Heart right ventricle (tissue), 16 donors: ENCODE measurements around the gene NLRP8. TPM values are rescaled to one million over a fixed set of nuclear protein-coding genes. Genes with fewer than 3 reads are reported as not detected.
"Not testable (repeated sequence)": the region's sequence is repeated elsewhere in the genome, so short reads cannot be mapped to it uniquely, and the experiment has no call there.

Source experiments
- ATAC-seq, 8 donors: fragments of 200-7000 bp; cut with Tn5 transposase; one replicate each; pipeline ENCODE4 v1.9.1; 2020; ENCODE audit warnings: mild to moderate bottlenecking in 8 of 8, moderate library complexity in 8 of 8, moderate number of reproducible peaks in 1 of 8
- DNase-seq, 2 donors: peaks; one replicate each; pipeline ENCODE4 v3.0.0-alpha.2; 2020
- H3K27ac ChIP-seq, 10 donors: fragments of 200-600 bp; sonication (generic) in 2 of 10; one replicate each; pipeline versions ENCODE4 v1.5.0 to v1.8.0; 2020 to 2022; ENCODE audit warnings: mild to moderate bottlenecking in 3 of 10
- H3K27me3 ChIP-seq, 7 donors: fragments of 200-600 bp; one replicate each; pipeline ENCODE4 v1.8.0; 2021 to 2022; ENCODE audit warnings: mild to moderate bottlenecking in 2 of 7
- H3K36me3 ChIP-seq, 9 donors: fragments of 200-600 bp; sonication (generic) in 1 of 9; one replicate each; pipeline versions ENCODE4 v1.5.0 to v1.8.0; 2020 to 2022; ENCODE audit warnings: mild to moderate bottlenecking in 2 of 9
- H3K4me1 ChIP-seq, 9 donors: fragments of 200-600 bp; sonication (generic) in 1 of 9; one replicate each; pipeline versions ENCODE4 v1.5.0 to v1.8.0; 2020 to 2022; ENCODE audit warnings: mild to moderate bottlenecking in 4 of 9
- H3K4me3 ChIP-seq, 10 donors: fragments of 200-600 bp; sonication (generic) in 2 of 10; one replicate each; pipeline versions ENCODE4 v1.5.0 to v1.8.0; 2020 to 2022; ENCODE audit warnings: mild to moderate bottlenecking in 7 of 10, moderate library complexity in 2 of 10
- H3K9me3 ChIP-seq, 11 donors: fragments of 200-600 bp in 10 of 11; sonication (generic) in 2 of 11; one replicate each; pipeline versions ENCODE4 v1.5.0 to v1.8.0; 2013 to 2022; ENCODE audit warnings: mild to moderate bottlenecking in 2 of 11, control low read depth in 1 of 11, moderate library complexity in 1 of 11
- WGBS, 2 donors: extraction: QIAGEN DNeasy Blood & Tissue Kit; methylation state at CpG; one replicate each; pipeline ENCODE4 v1.1.7; 2013; ENCODE audit warnings: inconsistent platforms in 1 of 2; 5-methylcytosine and 5-hydroxymethylcytosine counted together
- intact Hi-C, 10 donors: fragments of 100-400 bp; cut with DNase I; formaldehyde crosslinking; loops; one replicate each; pipeline versions ENCODE4 v1.11.1 to v1.14.2; 2022
- polyA plus RNA-seq, 2 donors: library from polyadenylated mRNA; stranded (reverse); fragments of 200-250 nt; gene quantifications; one replicate each; pipeline ENCODE4 v1.2.3, GENCODE V29; 2013
- total RNA-seq, 10 donors: library from RNA; stranded (reverse); fragmentation: NEBNext Ultra II Directional in 3 of 10; extraction: Animal tissue kit (Norgen Biotek cat#: 25700) in 3 of 10; gene quantifications; one replicate each; pipeline versions ENCODE4 v1.2.1 to v1.2.4, GENCODE V29; 2021 to 2023
- TF ChIP-seq, protein P1 (sequence below), 9 donors: fragments of 200-600 bp; sonication (generic) in 2 of 9; IDR thresholded peaks; one replicate each; pipeline versions ENCODE4 v1.5.0 to v1.8.0; 2021 to 2022; ENCODE audit warnings: antibody characterized with exemption in 9 of 9, mild to moderate bottlenecking in 5 of 9, moderate library complexity in 1 of 9
- donor health status: Arrhythmogenic right ventricular cardiomyopathy.
- donor health status: ischemic (EF 13 %, LVEDD 7.1; RV severe dilation, severe dysfunction).
- donor health status: healthy with polysubstance abuse.
- donor health status: DM: no; HTN: yes; CAD: no.
- donor health status: DM: no; HTN: no; CAD: no.
- donor health status: ischemic (EF 25% LVEDD 6.9; RV normal size, moderate dysfunction).
- donor health status: ischemic (EF 25% LVEDD 5.7; RV mildly dilated, moderate dysfunction).
- donor health status: healthy.
- donor health status: DM: yes; HTN: yes; CAD: no.
- donor health status: Ischemic cardiomyopathy.
- donor health status: ischemic (EF 35%, LVEDD 5.7; RV mildly dilated, moderate dysfunction).
- donor health status: nonischemic (EF 11% LVEDD 7.7; RV severe dilation, severe dysfunction).
- donor health status: DM: yes; HTN: yes; CAD: no.
- donor health status: PGD.
- donor health status: ischemic (EF 29% LVEDD 5.4; RV normal size, mild dysfunction).
- donor health status: nonischemic (EF 23%, LVEDD 6.1; RV moderate dilation, normal function).

The NLRP8 gene
- total and polyA plus RNA-seq, 12 donors = not detected

DNA sequence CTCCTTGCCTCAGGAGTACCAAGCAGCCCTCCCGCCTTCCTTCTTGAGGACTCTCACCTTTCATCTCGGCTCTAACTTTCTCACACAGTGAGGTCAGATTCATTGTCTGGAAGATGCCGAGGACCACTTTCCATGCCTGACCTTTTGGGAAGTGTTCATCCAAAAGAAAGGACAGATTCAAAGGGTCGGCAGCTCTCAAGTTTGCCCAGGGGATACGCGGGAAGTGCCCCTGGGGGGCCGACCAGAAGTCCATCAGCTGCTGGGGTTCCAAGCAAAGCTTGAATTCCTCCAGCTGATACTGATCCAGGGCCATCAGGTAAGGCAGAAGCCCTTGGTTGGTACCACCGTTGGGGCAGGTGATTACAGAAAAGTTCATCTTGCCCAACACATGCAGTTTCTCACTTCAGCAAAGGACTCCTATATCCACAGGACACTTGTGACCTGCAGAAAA, 15.7 kb upstream of the NLRP8 start, which contains the start of gene NLRP13:
TSS of gene NLRP13 (minus strand) at position 401 of the 451 bp plus-strand sequence. CDS start at position 376, 25 bp downstream.
- WGBS, 2 donors = 80 to 82% methylated on average over 8 of the region's 8 CpGs
- no peak for ATAC-seq

DNA sequence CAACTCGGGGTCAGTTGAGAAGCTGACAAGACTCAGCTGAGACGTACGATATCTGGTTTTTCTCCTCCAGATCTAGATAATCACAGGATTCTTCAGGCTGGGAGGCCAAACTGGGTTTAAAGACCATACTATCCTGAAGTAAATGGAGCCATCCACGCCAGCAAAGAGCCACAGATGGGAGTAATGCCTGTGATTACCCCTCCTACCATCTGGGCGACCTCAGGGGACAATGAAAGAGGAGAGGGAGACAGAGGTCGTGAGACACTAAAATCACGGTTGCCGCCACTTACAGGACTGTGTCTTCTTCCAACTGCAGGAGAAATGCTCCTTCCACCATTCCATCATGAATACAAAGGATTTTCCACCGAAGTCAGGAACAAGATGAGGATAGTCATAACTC, 12.4 kb upstream of the NLRP8 start:
- ATAC-seq = no peak
- H3K4me3 ChIP-seq = no peak overlapping the region
- DNase-seq = no peak
- intact Hi-C loops = no loop called here
- no peak overlapping the region for H3K27ac ChIP-seq
- WGBS, 2 donors = 72 to 75% methylated on average over 9 of the region's 9 CpGs
- TF ChIP-seq, protein P1, sequence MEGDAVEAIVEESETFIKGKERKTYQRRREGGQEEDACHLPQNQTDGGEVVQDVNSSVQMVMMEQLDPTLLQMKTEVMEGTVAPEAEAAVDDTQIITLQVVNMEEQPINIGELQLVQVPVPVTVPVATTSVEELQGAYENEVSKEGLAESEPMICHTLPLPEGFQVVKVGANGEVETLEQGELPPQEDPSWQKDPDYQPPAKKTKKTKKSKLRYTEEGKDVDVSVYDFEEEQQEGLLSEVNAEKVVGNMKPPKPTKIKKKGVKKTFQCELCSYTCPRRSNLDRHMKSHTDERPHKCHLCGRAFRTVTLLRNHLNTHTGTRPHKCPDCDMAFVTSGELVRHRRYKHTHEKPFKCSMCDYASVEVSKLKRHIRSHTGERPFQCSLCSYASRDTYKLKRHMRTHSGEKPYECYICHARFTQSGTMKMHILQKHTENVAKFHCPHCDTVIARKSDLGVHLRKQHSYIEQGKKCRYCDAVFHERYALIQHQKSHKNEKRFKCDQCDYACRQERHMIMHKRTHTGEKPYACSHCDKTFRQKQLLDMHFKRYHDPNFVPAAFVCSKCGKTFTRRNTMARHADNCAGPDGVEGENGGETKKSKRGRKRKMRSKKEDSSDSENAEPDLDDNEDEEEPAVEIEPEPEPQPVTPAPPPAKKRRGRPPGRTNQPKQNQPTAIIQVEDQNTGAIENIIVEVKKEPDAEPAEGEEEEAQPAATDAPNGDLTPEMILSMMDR (IDR thresholded peaks at IDR 0.05) = no peak
- no peaks in the 10 kb centered on the region for H3K4me1 ChIP-seq
- peaks cover 0 to 22% (median 0%) of the 10 kb centered on the region in 11 donors for H3K9me3 ChIP-seq
- H3K27me3 ChIP-seq = no peaks in the 10 kb centered on the region
- H3K36me3 ChIP-seq = no peaks in the 10 kb centered on the region

More for the DNA sequence above, 15.7 kb upstream of the NLRP8 start, which contains the start of gene NLRP13:
- Histone ChIP-seq H3K36me3 (no peaks in the 10 kb centered on the region), H3K4me3 (no peak within 1 kb of the TSS), H3K9me3 (peaks cover 0 to 20% (median 0%) of the 10 kb centered on the region in 11 donors), H3K4me1 (no peaks in the 10 kb centered on the region), H3K27ac (no peak within 1 kb of the TSS), H3K27me3 (peaks cover 0 to 7% (median 0%) of the 10 kb centered on the region in 7 donors)
- intact Hi-C loops = no loop called here
- TF ChIP-seq, protein P1 (IDR thresholded peaks at IDR 0.05) = no peak
- no peak for DNase-seq

DNA sequence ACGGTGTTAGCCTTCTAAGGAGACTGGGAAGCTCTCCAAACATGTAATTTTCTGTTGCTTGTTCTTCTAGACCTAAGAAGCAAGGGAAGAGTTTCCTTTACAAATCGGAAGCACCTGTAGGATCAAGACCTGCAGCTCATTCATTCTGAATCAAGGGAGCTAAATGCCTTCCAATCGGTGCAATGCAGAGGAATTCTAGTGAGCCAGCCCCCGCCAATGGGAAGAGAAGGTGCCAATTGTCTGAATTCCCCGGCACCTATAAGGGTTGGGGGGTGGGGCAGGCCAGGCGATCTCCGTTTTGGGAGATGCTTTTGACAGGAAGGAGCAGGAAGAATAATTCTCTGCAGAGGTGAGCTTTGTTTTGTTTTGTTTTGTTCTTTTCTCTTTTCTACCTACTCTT, 8.4 kb upstream of the NLRP8 start:
- no peak for ATAC-seq
- no peak overlapping the region for H3K27ac ChIP-seq
- intact Hi-C loops = no loop called here
- H3K4me1 ChIP-seq = no peaks in the 10 kb centered on the region
- H3K27me3 ChIP-seq = no peaks in the 10 kb centered on the region
- 63 to 70% methylated on average over 7 of the region's 7 CpGs for WGBS, 2 donors
- H3K36me3 ChIP-seq = no peaks in the 10 kb centered on the region
- no peak overlapping the region for H3K4me3 ChIP-seq
- no peak for DNase-seq
- TF ChIP-seq, protein P1 (IDR thresholded peaks at IDR 0.05) = no peak
- H3K9me3 ChIP-seq = peaks cover 0 to 21% (median 0%) of the 10 kb centered on the region in 11 donors

DNA sequence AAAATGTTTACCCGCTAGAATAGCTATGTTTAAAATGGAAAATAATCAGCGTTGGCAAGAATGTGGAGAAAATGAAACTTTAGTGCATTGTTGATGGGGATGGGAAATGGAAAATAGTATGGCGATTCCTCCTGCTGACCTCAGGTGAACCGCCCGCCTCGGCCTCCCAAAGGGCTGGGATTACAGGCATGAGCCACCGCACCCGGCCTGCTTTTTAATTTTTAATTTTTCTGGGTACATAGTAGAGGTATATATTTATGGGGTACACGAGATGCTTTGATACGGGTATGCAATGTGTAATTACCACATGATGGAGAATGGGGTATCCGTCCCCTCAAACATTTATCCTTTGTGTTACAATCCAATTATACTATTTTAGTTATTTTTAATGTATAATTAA, 7.3 kb upstream of the NLRP8 start:
- H3K4me3 ChIP-seq = no peak overlapping the region
- H3K4me1 ChIP-seq = no peaks in the 10 kb centered on the region
- H3K27ac ChIP-seq = no peak overlapping the region
- WGBS, 2 donors = 87 to 88% methylated on average over 11 of the region's 11 CpGs
- H3K36me3 ChIP-seq = no peaks in the 10 kb centered on the region
- H3K9me3 ChIP-seq = peaks cover 0 to 17% (median 0%) of the 10 kb centered on the region in 11 donors
- ATAC-seq = no peak
- TF ChIP-seq, protein P1 (IDR thresholded peaks at IDR 0.05) = no peak
- DNase-seq = no peak
- intact Hi-C loops = no loop called here
- no peaks in the 10 kb centered on the region for H3K27me3 ChIP-seq

DNA sequence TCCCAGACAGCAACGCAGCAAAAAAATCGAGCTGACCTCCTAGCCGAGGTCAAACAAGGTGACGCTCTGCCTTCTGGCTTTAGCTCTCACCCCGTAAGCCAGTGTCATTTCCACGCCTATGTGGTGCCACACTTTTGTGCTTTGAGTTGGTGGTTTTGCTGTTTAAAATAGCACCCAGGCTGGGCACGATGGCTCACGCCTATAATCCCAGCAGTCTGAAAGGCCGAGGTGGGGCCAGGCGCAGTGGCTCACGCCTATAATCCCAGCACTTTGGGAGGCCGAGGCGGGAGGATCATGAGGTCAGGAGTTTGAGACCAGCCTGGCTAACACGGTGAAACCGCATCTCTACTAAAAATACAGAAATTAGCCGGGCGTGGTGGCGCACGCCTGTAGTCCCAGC, 2.9 kb downstream of the NLRP8 start:
- H3K4me3 ChIP-seq, H3K4me1 ChIP-seq, DNase-seq, H3K27ac ChIP-seq, ATAC-seq, intact Hi-C loops, H3K36me3 ChIP-seq: not testable (repeated sequence)
- Histone ChIP-seq H3K27me3 (peaks cover 0 to 11% (median 0%) of the 10 kb centered on the region in 7 donors), H3K9me3 (peaks cover 0 to 60% (median 0%) of the 10 kb centered on the region in 11 donors)
- WGBS, 2 donors = 89% methylated on average over 19 of the region's 19 CpGs
